Fibroblast of pulmonary artery (primary cell): ENCODE measurements around the gene DCPS.

ENCODE experiments used
- DNase-seq: peaks from one replicate; pipeline ENCODE4 v3.0.0-alpha.2; 2010; ENCODE audit warnings: low read depth
- H3K4me3 ChIP-seq: replicated peaks from 2 replicates; pipeline ENCODE4 v1.5.1; 2011; ENCODE audit warnings: low read depth, mild to moderate bottlenecking, control low read depth, low read length, moderate library complexity
- TF ChIP-seq, protein P1 (sequence below): IDR thresholded peaks from 2 replicates; pipeline ENCODE4 v1.5.1; 2011; ENCODE audit warnings: mild to moderate bottlenecking, control low read depth, low read length, inconsistent platforms; ENCODE audit errors: missing control alignments

DCPS gene

DNA sequence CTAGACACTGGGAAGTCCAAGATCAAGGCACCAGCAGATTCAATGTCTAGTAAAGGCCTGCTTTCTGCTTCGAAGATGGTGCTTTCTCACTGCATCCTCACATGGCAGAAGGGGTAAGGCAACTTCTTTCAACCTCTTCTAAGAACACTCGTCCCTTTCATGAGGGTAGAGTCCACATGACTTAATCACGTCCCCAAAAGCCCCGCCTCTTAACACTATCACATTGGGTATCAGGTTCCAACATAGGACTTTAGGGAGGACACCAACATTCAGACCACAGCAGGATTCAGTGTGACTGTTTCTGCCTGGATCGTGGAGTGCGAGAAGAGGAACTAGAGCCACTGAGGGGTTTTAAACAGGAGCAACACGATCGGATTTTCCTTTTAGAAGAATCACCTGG is 24.7 kb upstream of the DCPS start:
- H3K4me3 ChIP-seq: no peak overlapping the region
- TF ChIP-seq, protein P1, sequence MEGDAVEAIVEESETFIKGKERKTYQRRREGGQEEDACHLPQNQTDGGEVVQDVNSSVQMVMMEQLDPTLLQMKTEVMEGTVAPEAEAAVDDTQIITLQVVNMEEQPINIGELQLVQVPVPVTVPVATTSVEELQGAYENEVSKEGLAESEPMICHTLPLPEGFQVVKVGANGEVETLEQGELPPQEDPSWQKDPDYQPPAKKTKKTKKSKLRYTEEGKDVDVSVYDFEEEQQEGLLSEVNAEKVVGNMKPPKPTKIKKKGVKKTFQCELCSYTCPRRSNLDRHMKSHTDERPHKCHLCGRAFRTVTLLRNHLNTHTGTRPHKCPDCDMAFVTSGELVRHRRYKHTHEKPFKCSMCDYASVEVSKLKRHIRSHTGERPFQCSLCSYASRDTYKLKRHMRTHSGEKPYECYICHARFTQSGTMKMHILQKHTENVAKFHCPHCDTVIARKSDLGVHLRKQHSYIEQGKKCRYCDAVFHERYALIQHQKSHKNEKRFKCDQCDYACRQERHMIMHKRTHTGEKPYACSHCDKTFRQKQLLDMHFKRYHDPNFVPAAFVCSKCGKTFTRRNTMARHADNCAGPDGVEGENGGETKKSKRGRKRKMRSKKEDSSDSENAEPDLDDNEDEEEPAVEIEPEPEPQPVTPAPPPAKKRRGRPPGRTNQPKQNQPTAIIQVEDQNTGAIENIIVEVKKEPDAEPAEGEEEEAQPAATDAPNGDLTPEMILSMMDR: no peak
- DNase-seq: no peak

DNA sequence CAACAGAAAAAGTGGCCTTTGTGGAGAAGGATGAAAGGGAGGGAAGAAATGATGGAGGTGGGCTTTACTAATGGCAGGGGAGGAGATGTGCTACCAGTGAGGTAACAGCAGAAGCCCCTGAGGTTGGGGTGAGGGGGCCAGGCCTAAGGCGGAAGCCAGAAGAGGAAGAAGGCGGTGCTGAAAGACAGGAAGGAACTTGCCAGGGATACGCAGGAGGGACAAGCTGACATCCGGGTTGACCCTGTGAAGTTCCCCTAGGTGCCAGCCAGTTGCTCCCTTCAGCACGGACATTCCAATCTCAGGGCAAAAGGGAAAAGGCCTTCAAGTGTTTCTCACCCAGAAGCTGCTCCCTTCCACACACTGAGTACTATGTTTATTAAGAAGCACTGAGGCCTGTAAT is 23.3 kb upstream of the DCPS start:
- no peak for DNase-seq
- no peak overlapping the region for H3K4me3 ChIP-seq
- TF ChIP-seq, protein P1: no peak

DNA sequence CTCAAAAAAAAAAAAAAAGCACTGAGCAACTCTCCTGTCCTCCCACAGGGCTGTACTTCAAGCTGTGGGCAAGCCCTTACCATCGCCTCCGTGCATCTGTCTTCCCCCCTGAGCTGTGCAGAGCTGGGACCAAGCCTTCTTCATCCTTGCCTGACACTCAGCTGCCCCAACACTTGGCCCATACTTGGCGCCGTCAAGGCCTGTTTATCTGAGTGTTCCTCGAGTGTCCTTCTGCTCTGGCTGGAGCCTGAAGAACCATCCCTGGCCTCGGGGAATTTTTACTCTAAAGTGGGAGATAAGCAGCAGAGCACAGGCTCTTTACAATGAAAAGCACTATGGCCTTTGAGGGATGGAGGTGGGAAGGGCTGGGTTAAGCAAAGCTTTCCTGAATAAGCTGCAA is 22.6 kb upstream of the DCPS start:
- H3K4me3 ChIP-seq: no peak overlapping the region
- TF ChIP-seq, protein P1: no peak
- DNase-seq: no peak

DNA sequence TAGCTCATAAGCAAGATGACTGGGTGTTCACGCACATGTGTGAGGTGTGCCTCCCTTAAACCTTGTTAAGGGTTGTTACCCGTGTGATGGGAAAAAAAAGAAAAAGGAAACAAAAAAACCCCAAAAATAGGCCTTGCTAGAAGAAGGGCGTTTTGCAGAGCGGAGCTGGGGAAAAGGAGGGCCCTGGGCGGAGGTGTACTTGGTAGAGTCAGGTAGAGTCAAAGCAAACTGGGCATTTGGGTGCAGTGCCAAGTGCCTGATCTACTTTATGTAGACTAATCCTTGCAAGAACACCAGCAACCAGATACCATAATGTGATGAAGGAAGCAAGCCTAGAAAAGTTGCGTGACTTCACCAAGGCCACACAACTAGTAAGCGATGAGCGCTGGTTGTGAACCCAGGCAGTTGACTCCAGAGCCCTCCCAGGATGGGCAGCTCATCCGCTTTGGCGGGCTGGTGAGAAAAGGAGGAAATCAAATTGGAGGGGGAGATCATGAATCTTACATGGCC is 22.1 kb upstream of the DCPS start:
- TF ChIP-seq, protein P1: no peak
- no peak overlapping the region for H3K4me3 ChIP-seq
- no peak for DNase-seq

DNA sequence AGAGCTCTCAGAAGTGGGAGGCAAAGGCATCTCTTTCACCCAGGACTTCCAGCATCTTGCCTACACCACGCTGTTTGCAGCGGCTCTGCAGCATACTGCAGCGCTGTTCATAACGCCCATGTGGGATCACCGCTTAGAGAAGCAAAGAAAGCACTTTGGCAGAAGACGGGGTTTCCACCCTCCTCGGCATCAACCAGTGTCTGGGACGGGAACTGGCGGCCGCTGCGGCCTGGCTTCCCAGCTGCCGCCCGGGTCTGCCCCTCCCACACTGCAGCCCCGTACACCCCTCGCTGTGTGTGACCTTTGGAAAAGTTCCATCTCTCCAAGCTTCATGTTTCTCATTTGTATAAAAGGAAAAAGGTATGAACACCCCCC is 21.5 kb upstream of the DCPS start:
- peak; percentile 44 for DNase-seq
- TF ChIP-seq, protein P1: no peak
- H3K4me3 ChIP-seq: peak overlapping the region; percentile 73

DNA sequence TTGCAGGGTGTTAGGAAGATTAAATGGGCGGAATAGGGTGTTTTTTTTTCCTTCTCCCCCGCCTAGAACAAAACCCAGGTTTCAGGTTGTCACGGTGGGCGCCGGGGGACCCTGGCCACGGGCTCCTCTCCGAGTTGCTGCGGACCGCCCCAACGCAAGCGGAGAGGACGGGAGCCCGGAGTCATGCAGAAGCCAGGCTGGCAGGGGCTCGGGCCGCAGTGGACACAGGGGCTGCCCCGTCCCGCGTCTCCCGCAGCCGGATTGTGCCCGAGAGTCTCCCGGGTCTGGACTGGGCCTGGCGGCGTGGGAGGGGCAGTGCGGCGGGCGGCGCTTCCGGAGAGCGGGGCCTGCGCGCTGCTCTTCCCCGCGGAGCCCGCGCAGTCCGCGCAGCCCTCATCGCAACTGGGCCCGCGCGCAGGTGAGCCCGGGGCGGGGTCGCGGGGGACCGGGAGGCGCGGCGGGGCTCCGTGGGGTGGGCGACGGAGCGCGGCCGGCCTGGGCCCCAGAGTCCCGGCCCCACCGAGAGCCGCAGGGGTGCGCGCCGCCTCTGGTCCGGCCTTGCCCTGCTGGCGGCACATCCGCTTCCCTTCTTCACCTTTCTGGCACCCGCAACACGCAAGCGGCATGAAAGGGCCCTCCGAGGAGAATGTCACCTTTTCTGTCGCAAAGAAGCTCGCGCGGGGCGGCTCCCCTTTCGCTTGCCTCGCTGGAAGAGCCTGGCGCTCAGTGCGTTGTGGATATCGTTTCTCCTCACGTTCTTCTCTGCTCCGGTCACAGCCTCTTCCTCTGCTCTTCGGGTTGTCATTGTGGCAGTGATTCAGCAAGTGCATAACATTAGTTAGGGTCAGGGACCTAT is 20.9 kb upstream of the DCPS start, which contains the start of gene TIRAP:
Gene TIRAP (plus strand): TSS at position 358 of the 856 bp plus-strand sequence. CDS start 7,802 bp downstream, outside the sequence.
- H3K4me3 ChIP-seq: peak within 1 kb of the TSS; percentile 73
- DNase-seq: peak; percentile 44
- TF ChIP-seq, protein P1: no peak

DNA sequence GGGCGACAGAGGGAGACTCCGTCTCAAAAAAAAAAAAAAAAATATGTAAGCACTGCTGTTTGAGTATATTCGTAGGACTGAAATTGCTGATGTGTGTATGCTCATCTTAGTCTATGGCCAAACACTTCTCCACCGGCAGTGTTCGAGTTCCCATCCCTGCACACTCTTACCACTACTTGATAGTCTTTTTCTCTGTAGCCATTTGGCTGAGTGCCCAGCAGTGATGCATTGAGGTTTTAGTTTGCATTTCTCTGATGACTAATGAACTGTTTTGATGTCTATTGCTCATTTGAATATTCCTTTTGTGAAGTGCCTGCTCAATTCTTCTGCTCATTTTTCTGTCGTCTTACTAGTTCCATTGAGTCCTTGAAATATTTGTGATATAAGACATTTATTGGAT is 19.0 kb upstream of the DCPS start:
- TF ChIP-seq, protein P1: no peak
- H3K4me3 ChIP-seq: no peak overlapping the region
- peak; percentile 94 for DNase-seq
